HG03103 (cell line): ENCODE measurements around the gene NDUFV1.
"Not testable (repeated sequence)": the region's sequence is repeated elsewhere in the genome, so short reads cannot be mapped to it uniquely, and the experiment has no call there.

ENCODE experiments used
- ATAC-seq: cut with Tn5 transposase; IDR thresholded peaks from one replicate; pipeline ENCODE4 v1.9.1; 2021; ENCODE audit warnings: low read depth; ENCODE audit not compliant: unreplicated experiment

NDUFV1 gene

DNA sequence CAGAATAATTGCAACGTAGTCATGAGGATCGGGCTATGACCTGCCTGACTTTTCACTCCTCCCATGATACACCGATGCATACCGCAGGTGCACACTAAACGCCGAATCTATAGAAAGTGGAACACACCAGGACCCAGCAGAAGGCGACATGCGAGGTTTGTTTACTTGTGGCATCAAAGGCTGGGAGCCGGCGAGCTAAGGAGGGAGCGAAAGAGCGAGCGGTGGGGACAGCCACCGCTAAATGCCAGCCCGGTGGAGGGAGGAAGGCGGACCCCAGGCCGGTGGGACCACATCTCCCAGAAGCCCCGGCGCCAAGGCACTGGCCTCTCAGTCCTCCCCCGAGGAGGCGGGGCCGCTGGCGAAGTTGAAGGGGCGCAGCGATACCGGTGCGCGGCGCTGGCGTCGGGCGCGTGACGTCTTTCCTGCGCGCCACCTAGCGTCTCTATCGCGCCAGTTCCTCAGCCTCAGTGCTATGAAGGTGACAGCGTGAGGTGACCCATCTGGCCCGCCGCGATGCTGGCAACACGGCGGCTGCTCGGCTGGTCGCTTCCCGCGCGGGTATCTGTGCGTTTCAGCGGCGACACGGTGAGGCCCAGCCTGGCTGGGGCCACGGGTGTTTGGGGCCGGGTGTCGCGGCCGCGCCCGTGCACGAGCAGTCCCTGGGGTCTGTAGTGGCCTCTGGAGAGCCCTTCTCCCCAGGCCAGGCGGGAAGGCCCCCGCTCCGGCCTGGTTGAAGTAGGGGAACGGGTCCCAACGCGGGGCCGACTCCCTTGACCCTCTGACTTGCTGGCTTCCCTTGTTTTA lies at the start of gene NDUFV1:
NDUFV1 (plus strand) TSS at position 445 of the 804 bp plus-strand sequence; CDS start at position 514, 69 bp downstream.
- peak; percentile 86 for ATAC-seq

DNA sequence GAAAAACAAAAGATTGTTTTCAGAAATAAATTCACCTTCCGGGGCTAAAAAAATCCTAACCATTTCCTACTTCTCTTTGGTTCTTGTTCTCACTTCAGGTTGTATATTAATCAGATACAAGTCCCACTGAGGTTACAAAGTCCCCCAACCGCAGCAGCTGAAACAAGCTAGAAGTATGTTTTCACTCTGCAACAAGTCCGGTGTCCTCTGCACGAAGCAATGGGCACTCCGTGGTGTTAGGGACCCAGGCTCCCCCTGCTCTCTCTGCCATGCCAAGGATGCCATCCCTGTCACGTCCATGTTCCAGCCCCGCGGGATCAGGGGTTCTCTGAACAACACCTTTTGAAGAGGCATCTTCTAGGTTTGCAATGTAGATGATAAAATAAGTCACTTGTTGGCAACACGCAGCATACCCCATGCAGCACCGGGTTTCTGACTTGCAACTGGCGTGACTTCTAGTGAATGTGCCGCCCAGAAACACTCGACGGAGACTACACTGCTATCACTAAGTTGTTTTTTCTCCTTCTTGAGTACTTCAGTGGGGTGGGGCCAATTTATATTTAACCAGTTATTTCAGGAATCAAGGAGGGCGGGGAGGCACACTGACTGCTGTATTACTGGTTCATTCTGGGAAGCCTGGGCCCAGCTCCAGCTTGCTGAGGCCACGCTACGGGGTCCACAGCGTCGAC lies 48.5 kb upstream of the NDUFV1 start:
- ATAC-seq = no peak

DNA sequence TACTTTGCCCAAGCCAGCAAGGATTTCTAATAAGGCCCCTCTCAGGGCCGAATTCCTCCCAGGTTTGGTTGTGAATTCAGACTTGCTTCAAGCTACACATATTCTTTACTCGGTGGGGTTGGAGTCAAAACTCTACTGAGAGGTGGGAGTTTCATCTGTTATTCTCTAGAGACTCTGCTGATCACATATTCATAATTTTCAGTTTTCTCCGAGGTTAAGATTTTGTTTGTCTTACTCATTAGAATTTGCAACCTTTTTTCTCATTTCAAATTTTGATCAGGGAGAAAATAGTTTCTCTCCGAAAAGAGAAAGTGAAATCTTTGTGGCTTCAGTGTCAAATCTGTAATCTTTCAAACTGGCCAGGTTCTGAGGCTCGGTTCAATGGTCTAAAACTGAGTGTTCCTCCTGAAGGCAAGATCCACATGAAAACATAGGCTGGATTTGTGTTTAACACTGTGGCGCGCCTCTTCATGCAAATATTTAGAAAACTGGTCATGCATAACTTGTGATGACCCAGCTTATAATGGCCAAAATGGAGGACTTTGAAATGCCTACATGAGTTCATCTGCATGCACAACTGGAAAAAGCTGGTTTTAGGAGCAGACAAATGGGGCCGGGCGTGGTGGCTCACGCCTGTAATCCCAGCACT lies 44.6 kb upstream of the NDUFV1 start:
- ATAC-seq = peak; percentile 60

DNA sequence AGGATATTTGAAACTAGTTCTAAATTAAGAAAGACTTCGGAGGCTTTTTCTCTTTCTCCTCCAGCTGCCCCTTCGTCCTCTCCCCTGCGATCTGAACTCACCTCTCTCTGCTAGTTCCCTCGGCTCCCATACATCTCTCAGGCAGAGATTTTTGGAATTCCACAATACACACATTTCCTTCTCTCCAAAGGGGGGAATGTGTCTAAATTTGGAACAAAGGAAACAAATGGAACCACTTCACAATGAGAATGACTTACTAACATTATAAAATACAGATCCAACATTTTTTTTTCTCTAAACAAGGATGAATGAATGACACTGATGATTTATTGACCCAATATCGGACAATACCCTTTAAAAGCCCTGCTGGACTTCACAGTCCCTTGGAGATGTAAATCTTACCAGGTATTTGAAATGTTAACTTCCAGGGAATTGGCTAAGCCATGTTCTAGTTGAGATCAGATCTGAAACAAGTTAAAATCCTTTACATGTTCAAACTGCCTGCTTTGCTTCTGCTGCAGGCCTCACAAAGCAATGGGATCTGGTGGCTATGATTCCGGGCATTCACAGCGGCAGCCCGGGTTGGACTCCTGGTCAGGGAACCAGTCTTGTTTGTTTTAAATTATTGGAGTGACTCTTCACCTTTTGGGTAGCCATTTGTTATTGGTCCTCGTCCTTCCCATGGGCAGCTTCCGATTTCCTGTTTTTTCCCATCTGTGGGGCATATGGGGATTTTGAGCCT lies 43.6 kb upstream of the NDUFV1 start:
- no peak for ATAC-seq

DNA sequence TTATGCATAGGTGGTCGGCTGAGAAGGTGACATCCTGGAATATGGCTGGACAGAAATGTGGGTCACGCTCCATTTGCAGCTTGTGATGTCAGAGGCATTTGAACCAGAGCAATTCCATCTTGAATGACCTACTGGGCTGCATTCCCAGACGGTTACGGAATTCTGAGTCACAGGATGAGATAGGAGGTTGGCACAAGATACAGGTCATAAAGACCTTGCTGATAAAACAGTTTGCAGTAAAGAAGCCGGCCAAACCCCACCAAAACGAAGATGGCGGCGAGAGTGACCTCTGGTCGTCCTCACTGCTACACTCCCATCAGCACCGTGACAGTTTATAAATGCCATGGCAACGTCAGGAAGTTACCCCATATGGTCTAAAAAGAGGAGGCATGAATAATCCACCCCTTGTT lies 43.0 kb upstream of the NDUFV1 start:
- ATAC-seq = not testable (repeated sequence)

DNA sequence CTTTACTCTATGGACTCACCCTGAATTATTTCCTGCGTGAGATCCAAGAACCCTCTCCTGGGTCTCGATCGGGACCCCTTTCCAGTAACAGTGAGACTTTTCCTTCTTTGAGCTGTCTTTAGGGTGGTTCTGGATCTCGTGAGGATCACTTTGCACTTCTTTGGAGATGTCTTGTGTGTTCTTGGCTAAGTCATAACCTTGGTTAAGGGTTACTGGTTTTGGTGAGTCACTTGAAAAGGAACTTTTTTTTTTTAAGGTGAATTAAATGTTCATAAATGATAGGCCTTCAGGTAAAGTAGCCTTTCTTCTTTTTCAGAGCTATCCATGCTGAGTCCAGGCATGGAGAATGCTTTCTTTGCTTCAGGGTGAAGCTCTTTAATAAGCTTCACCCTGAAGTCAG lies 42.5 kb upstream of the NDUFV1 start:
- no peak for ATAC-seq

DNA sequence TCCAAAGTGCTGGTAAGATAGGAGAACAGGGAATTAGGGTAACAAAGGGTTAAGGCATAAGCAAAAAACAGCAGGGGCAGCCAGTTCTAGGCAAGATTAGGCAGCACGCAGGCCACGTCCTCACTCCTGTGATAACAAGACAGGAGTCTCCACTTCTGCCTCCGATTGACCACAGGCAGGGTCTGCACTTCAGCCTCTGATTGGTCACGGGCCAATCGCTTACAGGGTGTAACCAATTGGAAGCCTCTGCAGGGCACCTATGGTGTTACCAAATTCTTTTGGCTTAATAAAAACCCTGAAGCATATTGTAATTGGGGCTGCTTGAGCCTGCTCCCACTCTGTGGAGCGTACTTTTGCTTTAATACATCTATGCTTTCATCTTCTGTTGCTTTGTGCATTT lies 35.3 kb upstream of the NDUFV1 start:
- no peak for ATAC-seq

DNA sequence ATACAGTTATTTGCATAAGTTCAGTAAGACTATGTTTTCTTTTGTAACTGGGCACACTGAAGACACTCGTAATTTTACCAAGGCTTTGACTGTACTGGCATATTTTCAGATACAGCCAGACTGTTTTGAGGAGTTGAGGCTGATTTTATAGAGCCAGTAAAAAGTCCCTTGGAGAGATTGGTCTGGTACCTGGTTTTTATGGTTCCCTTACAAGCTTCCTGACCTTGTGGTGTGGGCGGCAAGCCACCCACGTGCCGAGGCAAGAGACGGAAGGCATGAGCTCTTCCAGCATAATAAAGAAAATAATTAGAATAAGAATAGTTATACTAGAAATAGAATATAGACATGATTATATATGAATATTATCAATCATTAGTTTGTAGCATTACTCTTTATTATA lies 34.4 kb upstream of the NDUFV1 start:
- no peak for ATAC-seq

DNA sequence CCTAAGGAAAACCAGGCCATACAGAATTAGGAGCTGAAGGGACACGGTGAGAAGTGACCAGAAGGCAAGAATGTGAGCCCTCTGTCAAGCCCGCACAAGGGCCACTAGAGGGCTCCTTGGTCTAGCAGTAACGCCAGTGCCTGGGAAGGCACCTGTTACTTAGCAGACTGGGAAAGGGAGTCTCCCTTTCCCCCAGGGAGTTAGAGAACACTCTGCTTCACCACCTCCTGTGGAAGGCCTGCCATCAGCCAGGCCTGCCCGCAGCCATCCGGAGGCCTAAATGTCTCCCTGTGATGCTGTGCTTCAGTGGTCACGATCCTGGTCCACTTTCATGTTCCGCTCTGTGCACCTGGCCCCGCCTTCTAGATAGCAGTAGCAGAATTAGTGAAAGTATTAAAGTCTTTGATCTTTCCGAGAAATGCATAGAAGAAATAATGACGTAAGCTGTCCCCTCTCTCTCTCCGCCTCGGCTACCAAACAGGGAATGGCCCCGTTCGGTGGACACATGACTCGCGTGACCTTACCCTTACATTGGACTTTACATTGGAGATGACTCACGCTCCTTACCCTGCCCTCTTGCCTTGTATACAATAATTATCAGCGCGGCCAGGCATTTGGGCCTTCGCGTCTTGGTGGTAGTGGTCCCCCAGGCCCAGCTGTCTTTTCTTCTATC lies 33.9 kb upstream of the NDUFV1 start:
- ATAC-seq = no peak

DNA sequence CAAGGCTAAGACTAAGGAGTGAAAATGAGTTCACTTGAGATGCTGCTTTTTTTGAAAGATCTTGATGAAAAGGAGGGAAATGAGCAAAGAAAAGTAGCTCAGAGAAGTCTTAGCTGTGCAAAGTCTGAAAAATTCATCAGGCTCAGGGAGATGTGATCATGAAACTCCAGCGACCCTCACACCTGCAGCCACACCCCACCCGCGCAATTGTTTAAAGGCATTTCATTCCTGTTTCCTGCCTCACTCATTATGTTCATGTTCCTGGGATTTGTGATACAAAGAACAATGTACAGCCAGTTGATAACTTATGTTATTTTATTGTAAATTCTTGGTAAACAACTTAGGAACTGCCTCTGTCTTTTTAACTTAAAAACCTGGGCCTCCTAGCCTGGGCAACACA lies 31.8 kb upstream of the NDUFV1 start:
- no peak for ATAC-seq

DNA sequence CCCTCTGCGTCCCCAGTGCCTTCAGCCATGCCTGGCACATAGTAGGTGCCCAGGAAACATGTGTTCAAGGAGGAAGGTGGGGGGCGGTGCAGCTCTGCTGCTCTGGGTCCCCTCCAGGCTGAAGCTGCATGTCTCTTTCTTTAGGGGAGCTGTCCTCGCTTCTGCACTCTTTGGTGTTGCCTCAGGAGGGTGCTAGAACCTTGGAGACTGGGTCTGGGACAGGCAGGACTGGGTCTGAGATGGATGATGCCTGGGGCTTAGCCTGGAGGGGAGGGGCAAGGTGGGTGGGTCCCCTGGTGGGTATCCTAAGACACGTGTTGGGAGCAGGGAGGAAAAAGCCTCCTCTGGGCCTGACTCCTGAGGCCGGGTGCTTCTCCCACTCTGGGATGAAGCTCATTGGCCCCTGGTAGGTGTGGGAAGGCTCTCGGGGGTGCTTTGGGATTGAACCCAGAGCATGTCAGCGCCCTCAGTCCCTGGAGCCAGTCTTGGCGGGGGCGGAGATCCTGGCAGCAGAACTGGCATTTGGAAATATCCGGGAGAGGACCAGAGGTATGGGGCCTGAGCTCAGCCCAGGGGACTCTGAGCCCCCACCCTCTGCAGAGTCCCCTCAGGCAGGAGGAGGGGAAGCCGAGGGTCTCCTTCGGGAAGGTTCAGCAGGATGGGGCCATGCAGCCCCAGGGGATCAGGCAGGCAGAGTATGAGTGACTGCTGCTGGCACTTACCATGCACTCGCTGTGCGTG lies 29.8 kb upstream of the NDUFV1 start:
- no peak for ATAC-seq

DNA sequence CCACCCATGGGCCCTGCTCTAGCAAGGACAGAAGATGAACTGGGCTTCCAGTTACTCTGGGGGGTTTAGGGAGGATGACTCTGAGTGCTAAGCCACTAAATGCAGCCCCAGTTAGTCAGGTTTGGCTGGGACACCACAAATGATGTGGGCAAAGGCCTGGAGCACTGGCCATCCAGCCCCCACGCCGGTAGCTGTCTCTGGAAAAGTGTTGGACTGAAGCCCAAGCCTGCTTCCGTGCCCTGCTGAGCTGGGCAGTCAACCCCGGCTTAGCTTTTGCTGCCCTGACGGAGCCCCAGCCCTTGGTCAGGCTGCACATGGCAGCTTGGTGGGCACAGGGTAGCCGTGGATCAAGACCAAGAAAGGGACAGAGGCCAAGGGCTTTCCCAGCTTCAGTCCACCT lies 28.8 kb upstream of the NDUFV1 start:
- ATAC-seq = no peak

DNA sequence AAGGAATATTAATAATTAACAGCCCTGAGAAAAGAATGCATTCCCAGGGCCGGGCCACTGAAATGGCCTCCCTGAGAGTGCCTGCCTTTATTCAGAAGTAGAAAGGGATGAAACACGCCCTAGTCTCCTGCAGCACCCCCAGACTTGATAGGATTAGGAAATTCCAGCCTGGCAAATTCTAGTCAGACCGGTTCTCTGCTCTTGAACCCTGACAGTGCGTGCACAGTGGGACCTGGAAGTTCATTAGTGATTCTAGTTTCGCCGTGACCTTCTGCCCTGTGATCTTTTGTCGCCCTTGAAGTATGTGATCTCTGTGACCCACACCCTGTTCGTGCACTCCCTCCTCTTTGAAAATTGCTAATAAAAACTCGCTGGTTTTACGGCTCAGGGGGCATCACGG lies 25.3 kb upstream of the NDUFV1 start:
- ATAC-seq = no peak

DNA sequence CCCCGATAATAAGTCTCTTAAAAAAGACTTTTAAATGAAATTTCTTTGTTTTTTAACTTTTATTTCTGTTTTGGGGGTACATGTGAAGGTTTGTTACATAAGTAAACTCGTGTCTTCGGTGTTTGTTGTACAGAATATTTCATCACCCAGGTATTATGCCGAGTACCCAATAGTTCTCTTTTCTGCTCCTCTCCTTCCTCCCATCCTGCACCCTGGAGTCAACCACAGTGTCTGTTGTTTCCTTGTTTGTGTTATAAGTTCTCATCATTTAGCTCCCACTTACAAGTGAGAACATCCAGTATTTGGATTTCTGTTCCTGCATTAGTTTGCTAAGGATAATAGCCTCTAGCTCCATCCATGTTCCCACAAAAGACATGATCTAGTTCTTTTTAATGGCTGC lies 24.7 kb upstream of the NDUFV1 start:
- ATAC-seq = no peak

DNA sequence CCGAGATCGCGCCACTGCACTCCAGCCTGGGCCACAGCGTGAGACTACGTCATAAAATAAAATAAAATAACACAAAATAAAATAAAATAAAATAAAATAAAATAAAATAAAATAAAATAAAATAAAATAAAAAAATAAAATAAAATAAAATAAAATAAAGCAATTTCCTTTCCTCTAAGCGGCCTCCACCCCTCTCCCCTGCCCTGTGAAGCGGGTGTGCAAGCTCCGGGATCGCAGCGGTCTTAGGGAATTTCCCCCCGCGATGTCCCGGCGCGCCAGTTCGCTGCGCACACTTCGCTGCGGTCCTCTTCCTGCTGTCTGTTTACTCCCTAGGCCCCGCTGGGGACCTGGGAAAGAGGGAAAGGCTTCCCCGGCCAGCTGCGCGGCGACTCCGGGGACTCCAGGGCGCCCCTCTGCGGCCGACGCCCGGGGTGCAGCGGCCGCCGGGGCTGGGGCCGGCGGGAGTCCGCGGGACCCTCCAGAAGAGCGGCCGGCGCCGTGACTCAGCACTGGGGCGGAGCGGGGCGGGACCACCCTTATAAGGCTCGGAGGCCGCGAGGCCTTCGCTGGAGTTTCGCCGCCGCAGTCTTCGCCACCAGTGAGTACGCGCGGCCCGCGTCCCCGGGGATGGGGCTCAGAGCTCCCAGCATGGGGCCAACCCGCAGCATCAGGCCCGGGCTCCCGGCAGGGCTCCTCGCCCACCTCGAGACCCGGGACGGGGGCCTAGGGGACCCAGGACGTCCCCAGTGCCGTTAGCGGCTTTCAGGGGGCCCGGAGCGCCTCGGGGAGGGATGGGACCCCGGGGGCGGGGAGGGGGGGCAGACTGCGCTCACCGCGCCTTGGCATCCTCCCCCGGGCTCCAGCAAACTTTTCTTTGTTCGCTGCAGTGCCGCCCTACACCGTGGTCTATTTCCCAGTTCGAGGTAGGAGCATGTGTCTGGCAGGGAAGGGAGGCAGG lies 23.2 kb upstream of the NDUFV1 start, which contains the start of gene GSTP1:
GSTP1 (plus strand) TSS at position 566 of the 958 bp plus-strand sequence; CDS start at position 598, 32 bp downstream.
- no peak for ATAC-seq

DNA sequence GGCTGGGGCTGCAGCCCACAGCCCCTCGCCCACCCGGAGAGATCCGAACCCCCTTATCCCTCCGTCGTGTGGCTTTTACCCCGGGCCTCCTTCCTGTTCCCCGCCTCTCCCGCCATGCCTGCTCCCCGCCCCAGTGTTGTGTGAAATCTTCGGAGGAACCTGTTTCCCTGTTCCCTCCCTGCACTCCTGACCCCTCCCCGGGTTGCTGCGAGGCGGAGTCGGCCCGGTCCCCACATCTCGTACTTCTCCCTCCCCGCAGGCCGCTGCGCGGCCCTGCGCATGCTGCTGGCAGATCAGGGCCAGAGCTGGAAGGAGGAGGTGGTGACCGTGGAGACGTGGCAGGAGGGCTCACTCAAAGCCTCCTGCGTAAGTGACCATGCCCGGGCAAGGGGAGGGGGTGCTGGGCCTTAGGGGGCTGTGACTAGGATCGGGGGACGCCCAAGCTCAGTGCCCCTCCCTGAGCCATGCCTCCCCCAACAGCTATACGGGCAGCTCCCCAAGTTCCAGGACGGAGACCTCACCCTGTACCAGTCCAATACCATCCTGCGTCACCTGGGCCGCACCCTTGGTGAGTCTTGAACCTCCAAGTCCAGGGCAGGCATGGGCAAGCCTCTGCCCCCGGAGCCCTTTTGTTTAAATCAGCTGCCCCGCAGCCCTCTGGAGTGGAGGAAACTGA lies 22.4 kb upstream of the NDUFV1 start:
- no peak for ATAC-seq

DNA sequence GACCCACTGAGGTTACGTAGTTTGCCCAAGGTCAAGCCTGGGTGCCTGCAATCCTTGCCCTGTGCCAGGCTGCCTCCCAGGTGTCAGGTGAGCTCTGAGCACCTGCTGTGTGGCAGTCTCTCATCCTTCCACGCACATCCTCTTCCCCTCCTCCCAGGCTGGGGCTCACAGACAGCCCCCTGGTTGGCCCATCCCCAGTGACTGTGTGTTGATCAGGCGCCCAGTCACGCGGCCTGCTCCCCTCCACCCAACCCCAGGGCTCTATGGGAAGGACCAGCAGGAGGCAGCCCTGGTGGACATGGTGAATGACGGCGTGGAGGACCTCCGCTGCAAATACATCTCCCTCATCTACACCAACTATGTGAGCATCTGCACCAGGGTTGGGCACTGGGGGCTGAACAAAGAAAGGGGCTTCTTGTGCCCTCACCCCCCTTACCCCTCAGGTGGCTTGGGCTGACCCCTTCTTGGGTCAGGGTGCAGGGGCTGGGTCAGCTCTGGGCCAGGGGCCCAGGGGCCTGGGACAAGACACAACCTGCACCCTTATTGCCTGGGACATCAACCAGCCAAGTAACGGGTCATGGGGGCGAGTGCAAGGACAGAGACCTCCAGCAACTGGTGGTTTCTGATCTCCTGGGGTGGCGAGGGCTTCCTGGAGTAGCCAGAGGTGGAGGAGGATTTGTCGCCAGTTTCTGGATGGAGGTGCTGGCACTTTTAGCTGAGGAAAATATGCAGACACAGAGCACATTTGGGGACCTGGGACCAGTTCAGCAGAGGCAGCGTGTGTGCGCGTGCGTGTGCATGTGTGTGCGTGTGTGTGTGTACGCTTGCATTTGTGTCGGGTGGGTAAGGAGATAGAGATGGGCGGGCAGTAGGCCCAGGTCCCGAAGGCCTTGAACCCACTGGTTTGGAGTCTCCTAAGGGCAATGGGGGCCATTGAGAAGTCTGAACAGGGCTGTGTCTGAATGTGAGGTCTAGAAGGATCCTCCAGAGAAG lies 21.6 kb upstream of the NDUFV1 start:
- no peak for ATAC-seq
